NCI-H345 treated with DMSO at 0.1 percent for 48 hours (cell line): Measurements from ENCODE around the gene NUDT14.

ENCODE experiments used
- DNase-seq: peaks from one replicate; lab custom pipeline; 2025; ENCODE audit not compliant: unreplicated experiment; lab: John Stamatoyannopoulos, UW

Gene NUDT14

GRCh38 chr14:105212541-105213300, 31.6 kb upstream of the NUDT14 start:
- peak; percentile 78 for DNase-seq

GRCh38 chr14:105211758-105212089, 30.6 kb upstream of the NUDT14 start:
- DNase-seq: no peak

GRCh38 chr14:105211086-105211757, 30.1 kb upstream of the NUDT14 start:
- DNase-seq: no peak

GRCh38 chr14:105210266-105211025, 29.3 kb upstream of the NUDT14 start:
- DNase-seq: no peak

- DNase-seq: no peak
These were observed 28.5 kb upstream of the NUDT14 start for GRCh38 chr14:105209646-105210045.

- no peak for DNase-seq
These were observed 28.0 kb upstream of the NUDT14 start for GRCh38 chr14:105209091-105209490.

GRCh38 chr14:105208738-105209075, 27.6 kb upstream of the NUDT14 start:
- no peak for DNase-seq

GRCh38 chr14:105207996-105208737, 27.1 kb upstream of the NUDT14 start:
- no peak for DNase-seq

- DNase-seq: no peak
These were observed 26.4 kb upstream of the NUDT14 start for GRCh38 chr14:105207460-105207901.

GRCh38 chr14:105206873-105207272, 25.8 kb upstream of the NUDT14 start:
- DNase-seq: no peak

GRCh38 chr14:105205673-105206208, 24.6 kb upstream of the NUDT14 start:
- DNase-seq: no peak

- no peak for DNase-seq
These were observed 24.0 kb upstream of the NUDT14 start for GRCh38 chr14:105204931-105205672.

GRCh38 chr14:105204206-105204930, 23.3 kb upstream of the NUDT14 start:
- no peak for DNase-seq

- no peak for DNase-seq
These were observed 22.6 kb upstream of the NUDT14 start for GRCh38 chr14:105203701-105204100.

GRCh38 chr14:105203057-105203531, 22.0 kb upstream of the NUDT14 start:
- DNase-seq: peak; percentile 27

- no peak for DNase-seq
These were observed 20.9 kb upstream of the NUDT14 start for GRCh38 chr14:105201925-105202513.

- DNase-seq: no peak
These were observed 20.2 kb upstream of the NUDT14 start for GRCh38 chr14:105201156-105201924.

- DNase-seq: no peak
These were observed 19.5 kb upstream of the NUDT14 start for GRCh38 chr14:105200641-105201040.
